ENCODE measurements around the gene CEBPB. TPM values are rescaled to one million over a fixed set of nuclear protein-coding genes. Genes with fewer than 3 reads are reported as not detected.

Gene CEBPB
- total RNA-seq, 2 donors from 2014 or later = 32.0 to 34.0 TPM

DNA sequence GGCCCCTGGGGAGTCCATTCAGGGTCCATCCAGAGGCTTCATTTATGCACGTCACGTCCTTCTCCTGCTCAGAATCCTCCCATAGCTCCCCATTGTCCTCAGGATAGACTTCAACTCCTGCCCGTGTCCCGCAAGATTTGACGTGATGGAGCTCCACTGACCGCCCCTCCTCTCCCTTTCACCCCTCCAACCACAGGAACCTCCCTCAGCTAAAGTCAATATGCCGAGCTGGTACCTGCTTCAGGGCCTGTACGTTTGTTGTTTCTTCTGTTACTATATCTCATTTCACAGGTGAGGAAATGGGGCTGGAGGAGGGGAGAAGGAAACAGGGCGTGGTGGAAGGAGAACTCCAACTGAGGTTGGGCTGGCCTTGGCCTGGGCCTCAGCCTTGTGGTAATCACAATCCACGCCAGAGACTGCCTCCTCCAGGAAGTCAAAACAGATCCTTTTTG, 38.6 kb downstream of the CEBPB start:
- H3K27ac ChIP-seq = no peak overlapping the region

GRCh38 chr20:50230184-50230583, 39.6 kb downstream of the CEBPB start:
- DNase-seq = no peak
- no peak overlapping the region for H3K4me3 ChIP-seq

More for the DNA sequence above, 38.6 kb downstream of the CEBPB start:
- intact Hi-C loops (cut with DNase I) = no loop called here
- Histone ChIP-seq H3K9ac (ENCODE audit: low read depth in 2 of 2, low read length in 2 of 2) (no peak overlapping the region), H3K4me3 (no peak overlapping the region), H3K4me1 (no peaks in the 10 kb centered on the region), H3K27me3 (no peaks in the 10 kb centered on the region), H3K36me3 (no peaks in the 10 kb centered on the region), H3K9me3 (no peaks in the 10 kb centered on the region)
- DNase-seq = peak; percentile 57
- TF ChIP-seq CTCF (IDR thresholded peaks at IDR 0.05) = no peak

GRCh38 chr20:50230871-50231560, 40.4 kb downstream of the CEBPB start:
- Histone ChIP-seq H3K4me1 (no peaks in the 10 kb centered on the region), H3K27me3 (no peaks in the 10 kb centered on the region), H3K36me3 (no peaks in the 10 kb centered on the region), H3K4me3 (no peak overlapping the region), H3K9ac (ENCODE audit: low read depth in 2 of 2, low read length in 2 of 2) (no peak overlapping the region), H3K9me3 (no peaks in the 10 kb centered on the region), H3K27ac (no peak overlapping the region)
- no peak for TF ChIP-seq CTCF (IDR thresholded peaks at IDR 0.05)
- no peak for DNase-seq
- intact Hi-C loops (cut with DNase I) = no loop called here

More at GRCh38 chr20:50230184-50230583, 39.6 kb downstream of the CEBPB start:
- TF ChIP-seq CTCF (IDR thresholded peaks at IDR 0.05) = no peak
- Histone ChIP-seq H3K9ac (ENCODE audit: low read depth in 2 of 2, low read length in 2 of 2) (no peak overlapping the region), H3K4me1 (no peaks in the 10 kb centered on the region), H3K27ac (no peak overlapping the region), H3K36me3 (no peaks in the 10 kb centered on the region), H3K9me3 (no peaks in the 10 kb centered on the region), H3K27me3 (no peaks in the 10 kb centered on the region)
- intact Hi-C loops (cut with DNase I) = no loop called here

DNA sequence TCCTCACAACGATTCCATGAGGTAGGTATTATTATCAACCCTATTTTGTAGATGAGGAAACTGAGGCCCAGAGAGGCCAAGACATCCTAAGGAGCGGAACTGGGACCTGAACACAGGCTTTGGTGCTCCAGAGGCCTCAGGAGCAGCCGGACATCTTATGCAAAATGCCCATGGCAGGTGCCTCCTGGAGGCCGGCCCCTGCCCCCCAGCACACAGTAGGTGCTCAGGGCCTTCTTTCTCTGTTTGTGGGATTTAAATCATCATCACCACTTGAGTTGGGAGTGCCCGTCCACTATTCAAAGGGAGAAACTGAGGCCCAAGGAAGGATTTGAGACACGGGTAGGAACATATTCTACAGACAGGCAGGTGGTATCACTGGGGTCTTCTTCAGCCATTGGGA, 41.2 kb downstream of the CEBPB start:
- H3K4me3 ChIP-seq = no peak overlapping the region
- intact Hi-C loops (cut with DNase I) = no loop called here
- no peaks in the 10 kb centered on the region for H3K36me3 ChIP-seq
- no peak for DNase-seq
- H3K27ac ChIP-seq = no peak overlapping the region
- H3K9me3 ChIP-seq = no peaks in the 10 kb centered on the region
- no peak overlapping the region for H3K9ac ChIP-seq (ENCODE audit: low read depth in 2 of 2, low read length in 2 of 2)
- no peak for TF ChIP-seq CTCF (IDR thresholded peaks at IDR 0.05)
- no peaks in the 10 kb centered on the region for H3K4me1 ChIP-seq
- H3K27me3 ChIP-seq = no peaks in the 10 kb centered on the region

- Histone ChIP-seq H3K27me3 (no peaks in the 10 kb centered on the region), H3K4me3 (no peak overlapping the region), H3K36me3 (no peaks in the 10 kb centered on the region), H3K4me1 (no peaks in the 10 kb centered on the region), H3K27ac (no peak overlapping the region), H3K9me3 (no peaks in the 10 kb centered on the region), H3K9ac (ENCODE audit: low read depth in 2 of 2, low read length in 2 of 2) (no peak overlapping the region)
- TF ChIP-seq CTCF (IDR thresholded peaks at IDR 0.05) = no peak
- intact Hi-C loops (cut with DNase I) = no loop called here
- DNase-seq = no peak
Measured at GRCh38 chr20:50232651-50233324, 42.2 kb downstream of the CEBPB start.
